Stimulated activated CD8-positive, alpha-beta memory T cell treated with anti-CD3 and anti-CD28 coated beads, Interleukin-15, amount 100 ng/mL, for 24 hours (primary cell): ENCODE data around the gene PTPRCAP.
"Not testable (repeated sequence)": the region's sequence is repeated elsewhere in the genome, so short reads cannot be mapped to it uniquely, and the experiment has no call there.

Experiments
- DNase-seq: peaks from one replicate; pipeline ENCODE4 v3.0.0-alpha.2; 2020; ENCODE audit warnings: low read depth

Gene PTPRCAP

DNA sequence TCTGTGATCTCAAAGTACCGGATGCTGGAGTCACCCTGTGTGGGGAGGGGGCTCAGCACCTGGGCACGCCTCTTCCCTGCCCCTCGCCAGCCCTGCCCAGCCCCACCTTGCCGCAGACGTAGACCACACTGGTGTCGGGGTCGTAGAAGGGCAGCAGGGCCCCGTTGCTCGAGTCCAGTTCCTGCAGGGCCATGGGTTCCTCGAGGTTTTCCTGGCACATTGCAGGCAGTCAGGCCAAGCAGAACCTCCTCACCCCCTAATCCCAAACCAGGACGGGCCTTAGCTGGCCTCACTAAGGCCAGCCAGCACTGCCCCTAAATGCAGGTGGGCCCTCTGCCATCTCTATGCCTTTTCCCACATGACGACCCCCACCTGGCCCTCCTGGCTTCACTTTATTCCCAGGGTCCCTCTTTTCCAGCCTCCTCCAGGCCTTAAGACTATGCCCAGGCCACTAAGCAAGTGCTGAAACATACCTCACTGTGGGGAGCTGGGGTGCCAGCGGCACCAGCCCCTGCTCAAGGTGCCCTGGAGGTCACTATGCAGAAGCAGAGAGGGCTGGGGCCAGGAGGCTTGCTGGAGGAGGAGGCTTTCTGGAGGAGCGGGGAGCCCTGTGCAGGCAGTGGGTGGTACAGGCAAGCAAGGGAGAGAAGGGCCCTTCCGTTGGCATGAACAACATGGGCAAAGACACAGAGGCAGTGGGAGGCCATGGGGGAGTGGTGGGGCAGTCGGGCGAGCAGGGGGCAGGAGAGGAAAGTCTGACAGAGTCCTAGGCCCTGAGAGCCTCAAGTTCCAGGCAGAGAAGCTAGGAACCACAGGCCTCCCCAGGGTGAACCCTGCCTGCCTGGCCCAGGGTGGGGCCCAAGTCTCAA, 3.0 kb upstream of the PTPRCAP start:
- no peak for DNase-seq

DNA sequence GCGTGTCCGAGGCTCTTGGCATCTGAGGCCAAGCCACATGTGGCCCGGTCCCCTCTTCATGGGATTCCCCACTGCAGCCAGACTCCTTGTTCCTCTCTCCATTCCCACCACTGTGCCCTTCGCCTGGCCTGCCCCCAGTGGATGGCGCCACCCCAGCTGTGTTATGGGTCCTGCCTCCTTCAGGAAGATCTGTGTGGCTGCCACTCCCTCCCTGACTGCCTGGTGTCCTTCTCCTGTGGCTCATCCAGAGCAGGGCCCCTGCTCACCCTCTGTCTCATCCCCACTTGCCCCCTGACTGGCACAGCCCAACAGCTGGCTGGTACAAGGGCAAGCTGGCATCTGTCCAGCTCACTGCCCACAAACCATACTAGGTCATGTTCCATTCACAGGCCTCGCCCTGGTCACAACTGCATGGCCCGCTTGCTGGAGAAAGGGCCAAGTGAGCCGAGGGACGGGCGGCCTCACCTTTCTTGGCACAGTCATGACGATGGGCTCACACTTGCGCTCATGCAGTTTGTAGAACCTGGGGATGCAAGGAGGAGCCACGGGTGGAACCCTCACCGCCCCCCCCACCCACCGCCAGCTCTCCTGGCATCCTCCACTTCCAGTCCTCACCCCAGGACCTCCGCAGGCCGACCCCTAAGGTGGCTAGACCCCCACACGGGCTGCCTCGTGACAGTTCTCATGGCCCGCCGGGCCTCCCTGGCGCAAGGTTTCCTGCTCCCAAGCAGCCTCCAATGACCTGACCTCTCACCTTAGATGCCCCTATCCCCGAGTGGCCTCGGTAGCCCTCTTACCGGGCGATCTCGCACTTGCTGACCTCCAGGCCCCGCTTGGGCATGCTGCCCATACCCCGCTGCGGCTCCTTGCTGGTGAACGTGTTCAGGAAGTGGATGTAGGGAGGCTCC, 2.1 kb upstream of the PTPRCAP start:
- no peak for DNase-seq

DNA sequence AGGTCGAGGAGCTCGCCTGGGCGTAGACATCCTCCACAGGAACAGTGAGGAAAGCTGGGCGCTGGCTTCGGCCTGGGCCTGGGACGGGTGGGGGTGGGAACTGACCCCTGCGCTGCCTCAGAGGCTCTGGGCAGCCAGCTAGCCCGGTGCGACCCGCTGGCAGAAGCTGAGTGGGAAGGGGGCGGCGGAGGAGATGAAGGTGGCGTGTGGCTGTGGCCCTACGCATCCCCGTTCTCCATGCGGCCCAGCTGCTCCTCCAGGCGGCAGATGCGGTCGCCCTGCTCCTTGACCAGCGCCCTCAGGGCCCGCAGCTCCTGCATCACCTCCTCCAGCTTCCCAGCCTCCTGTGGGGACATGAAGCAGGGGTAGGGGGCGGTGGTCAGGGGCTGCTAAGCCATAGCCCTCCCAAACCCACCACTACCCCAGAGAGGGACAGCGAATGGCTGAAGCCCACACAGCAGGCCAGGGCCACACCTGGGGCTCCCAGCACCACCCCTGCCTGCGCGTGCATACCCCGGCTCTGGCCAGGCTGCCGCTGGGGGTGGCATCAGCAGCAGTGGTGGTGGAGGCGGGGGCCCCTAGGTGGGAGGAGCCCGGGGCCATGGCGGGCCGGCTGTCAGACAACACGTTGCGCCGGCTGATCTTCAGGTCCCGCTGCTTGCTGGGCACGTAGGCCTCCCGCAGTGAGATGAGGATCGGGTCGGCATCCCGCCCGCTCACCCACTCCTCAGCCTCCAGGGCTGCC, 848 bp upstream of the PTPRCAP start:
- no peak for DNase-seq

DNA sequence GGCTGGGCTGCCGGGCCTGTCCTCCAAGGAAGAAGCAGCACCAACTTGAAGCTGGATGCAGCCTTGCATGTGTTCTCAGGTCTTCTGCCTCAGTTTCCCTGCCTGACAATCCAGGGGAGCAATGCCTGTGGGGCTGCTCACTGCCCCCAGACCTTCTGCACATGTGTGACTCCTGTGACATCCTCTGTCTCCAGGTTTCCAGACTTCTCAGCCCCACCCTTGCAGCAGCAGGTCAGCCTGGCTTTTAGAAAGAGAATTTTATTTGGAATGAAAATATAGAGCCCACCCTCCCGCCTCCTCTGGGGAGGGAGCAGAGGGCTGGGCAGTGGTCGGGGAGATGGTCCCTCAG, 301 bp upstream of the PTPRCAP start:
- DNase-seq: no peak

DNA sequence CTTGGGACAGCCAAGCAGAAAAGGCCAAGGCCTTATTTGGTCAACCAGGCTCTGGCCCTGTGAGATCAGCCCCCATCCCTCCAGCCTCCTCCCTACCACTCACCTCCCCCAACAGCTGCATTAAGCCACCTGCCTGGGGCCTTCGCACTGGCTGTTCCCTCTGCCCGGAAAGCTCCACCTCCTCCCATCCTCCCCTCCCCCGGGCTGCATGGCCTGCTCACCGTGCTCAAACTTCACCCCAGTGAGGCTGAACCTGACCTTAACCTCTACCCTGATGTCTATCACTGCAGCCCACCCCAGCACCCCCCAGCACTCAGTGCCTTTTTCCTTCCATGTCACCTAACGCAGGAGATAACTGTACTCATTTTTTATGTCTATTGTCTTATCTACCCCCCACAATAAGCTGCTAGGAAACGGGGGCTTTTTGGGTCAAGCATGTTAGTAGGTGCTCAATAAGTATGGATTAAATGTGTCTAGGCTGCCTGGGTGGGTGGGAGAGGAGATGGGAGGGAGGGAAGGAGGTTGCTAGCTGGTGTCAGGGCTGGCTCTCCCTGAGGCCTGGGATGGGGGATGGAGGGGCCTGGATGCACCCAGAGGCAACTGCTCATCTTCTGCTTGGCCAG, 912 bp downstream of the PTPRCAP start:
- no peak for DNase-seq

DNA sequence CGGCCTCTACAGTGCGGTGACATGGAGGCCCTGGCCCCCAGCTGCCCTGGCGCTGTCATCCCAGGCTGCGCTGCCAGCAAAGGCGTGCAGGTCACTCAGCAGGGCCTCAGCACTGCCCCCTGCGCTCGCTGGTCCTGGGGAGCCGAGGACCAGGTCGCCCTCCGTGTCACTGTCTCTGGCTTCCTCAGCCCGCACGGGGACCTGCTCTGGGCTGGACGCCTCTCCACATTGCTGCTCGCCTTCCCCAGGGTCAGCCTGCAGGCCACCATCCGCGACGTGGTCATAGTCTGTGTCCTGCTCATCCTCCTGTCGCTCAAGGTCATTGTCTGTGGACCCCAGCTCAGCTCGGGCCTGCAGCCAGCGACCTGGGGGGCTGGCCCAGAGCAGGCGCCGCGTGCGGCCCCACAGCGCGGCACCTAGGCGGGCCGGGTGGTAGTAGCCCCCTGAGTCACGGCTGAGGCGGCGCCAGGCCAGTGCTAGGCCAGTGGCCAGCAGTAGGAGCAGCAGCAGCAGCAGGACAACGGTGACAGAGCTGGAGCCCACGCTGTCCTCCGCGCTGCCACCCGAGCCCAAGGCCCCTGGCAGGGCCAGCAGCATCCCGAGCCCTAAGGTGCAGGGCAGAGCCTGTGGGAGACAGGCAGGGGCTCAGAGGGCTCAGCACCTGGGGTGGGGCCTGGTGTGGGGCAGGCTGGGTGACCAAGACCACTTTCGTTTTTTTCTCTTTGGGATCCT, 1.6 kb downstream of the PTPRCAP start:
- no peak for DNase-seq

DNA sequence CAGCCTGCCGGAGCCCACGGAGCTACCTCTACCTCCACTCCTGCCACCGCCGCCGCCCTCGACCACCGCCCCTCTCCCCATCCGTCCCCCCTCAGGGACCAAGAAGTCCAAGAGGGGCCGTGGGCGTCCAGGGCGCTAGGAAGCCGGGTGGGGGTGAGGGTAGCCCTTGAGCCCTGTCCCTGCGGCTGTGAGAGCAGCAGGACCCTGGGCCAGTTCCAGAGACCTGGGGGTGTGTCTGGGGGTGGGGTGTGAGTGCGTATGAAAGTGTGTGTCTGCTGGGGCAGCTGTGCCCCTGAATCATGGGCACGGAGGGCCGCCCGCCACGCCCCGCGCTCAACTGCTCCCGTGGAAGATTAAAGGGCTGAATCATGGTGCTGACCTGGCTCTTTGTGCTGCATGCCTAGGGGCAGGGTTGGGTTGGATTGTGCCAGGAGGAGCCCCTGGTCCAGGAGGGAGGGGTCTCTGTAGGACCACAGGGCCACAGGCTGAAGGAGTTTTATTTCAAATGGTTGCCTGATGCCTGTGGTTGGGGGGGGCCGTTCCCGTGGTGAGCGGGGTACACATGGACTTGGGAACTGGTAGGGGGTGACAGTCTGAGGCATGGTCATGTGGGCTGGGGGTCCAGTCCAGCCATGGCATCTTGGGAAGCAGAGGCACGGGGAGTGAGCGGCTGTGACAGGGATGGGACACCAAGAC, 2.3 kb downstream of the PTPRCAP start:
- DNase-seq: no peak

DNA sequence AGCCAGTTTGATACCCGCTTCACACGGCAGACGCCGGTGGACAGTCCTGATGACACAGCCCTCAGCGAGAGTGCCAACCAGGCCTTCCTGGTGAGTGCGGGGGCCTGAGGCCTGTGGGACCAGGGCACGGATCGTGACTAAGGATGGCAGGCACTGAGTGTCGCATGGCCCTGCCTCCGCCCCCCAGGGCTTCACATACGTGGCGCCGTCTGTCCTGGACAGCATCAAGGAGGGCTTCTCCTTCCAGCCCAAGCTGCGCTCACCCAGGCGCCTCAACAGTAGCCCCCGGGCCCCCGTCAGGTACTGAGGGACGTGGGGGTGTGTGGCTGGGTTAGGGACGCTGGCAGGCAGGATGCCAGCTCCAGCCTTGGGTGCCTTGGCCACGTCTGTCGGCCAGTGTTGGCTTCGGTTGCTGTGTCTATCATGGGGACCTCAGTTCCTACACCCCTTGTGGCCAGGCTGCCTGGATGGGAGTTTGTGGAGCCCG, 3.0 kb downstream of the PTPRCAP start:
- no peak for DNase-seq

DNA sequence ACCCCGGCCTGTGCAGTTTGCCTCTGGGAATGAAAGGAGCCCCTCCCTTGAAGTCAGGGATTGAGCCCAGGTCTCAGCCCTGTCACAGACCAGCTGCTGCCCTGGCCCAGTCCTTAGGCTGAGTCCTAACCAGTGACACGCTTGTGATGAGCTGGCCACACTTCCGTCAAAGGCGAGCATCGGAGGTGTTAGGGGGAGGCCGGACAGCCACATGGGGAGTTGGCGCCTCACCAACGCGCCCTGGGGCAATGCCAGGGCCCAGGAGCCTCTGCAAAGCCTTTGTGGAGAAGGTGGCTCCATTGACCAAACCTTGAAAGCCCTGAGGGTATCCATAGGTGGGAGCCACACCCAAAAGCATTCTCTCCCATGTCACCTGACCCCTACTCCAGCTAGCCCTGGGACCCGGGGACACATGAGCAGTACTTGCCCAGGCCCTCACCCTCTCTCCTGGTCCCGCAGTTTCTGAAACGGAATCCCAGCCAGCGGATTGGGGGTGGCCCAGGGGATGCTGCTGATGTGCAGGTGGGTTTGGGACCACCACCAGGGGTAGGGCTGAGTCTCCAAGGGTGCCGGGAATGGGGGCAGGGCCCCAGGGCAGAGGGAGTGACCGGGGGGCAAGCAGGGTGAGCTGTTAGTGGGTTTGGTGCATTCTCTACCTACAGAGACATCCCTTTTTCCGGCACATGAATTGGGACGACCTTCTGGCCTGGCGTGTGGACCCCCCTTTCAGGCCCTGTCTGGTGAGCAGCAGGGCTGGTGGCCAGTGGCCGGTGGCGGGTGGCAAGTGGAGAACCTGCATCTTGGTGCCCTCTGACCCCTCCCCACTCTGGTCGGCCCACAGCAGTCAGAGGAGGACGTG, 3.7 kb downstream of the PTPRCAP start:
- no peak for DNase-seq

DNA sequence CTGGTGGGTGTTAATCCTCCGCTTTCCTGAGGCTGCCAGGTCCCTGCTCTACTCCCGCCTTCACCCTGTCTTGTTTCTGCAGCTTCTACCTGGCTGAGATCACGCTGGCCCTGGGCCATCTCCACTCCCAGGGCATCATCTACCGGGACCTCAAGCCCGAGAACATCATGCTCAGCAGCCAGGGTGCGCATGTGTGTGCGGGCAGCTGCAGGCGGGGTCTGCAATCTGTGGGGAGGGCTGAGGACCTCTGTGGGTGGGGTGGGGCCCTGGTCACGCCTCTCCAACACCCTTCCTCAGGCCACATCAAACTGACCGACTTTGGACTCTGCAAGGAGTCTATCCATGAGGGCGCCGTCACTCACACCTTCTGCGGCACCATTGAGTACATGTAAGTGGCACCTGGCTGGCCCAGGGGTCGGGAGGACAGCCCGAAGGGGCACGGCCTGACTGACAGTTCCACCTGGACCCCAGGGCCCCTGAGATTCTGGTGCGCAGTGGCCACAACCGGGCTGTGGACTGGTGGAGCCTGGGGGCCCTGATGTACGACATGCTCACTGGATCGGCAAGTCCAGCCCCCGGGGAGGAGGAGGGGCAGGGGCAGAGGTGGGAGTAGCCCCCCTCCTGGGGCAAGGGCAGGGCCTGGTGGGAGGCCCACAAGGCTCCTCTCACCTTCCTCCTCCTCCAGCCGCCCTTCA, 4.7 kb downstream of the PTPRCAP start:
- no peak for DNase-seq

DNA sequence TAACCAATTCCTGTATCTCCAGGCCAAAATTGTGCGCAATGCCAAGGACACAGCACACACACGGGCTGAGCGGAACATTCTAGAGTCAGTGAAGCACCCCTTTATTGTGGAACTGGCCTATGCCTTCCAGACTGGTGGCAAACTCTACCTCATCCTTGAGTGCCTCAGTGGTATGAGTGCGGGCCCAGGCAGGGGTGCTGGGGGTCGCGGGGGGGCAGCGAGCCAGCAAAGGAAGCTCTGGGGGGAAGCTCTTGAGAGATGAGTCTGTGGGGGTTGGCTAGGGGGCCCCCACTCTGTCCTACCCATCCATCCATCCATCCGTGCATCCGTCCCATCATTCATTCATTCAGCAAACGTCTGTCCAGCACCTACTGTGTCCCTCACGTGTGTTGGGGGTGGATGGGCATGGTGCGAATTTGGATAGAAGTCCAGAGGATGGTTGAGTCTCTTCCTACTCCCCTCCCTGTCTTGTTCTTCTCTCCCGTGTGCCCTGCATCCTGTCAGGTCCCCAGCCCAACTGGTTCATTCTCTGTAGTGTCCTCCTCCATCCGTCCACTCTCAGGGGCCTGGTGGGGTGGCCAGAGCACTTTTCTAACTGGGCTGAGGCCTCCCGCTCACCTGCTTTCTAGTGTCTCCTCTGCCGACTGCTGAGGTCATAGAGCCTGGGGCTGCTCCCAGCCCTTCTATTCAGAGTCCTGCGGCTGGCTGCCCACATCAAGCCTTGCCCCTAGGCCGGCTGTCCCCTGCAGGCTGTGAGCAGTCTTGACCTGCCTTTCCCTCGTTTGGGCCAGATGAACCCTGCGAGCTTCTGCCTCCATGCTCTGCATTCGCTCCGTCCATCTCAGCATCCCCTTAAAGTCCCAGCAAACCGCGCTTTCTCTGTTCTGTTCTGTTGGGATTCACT, 5.9 kb downstream of the PTPRCAP start:
- no peak for DNase-seq

DNA sequence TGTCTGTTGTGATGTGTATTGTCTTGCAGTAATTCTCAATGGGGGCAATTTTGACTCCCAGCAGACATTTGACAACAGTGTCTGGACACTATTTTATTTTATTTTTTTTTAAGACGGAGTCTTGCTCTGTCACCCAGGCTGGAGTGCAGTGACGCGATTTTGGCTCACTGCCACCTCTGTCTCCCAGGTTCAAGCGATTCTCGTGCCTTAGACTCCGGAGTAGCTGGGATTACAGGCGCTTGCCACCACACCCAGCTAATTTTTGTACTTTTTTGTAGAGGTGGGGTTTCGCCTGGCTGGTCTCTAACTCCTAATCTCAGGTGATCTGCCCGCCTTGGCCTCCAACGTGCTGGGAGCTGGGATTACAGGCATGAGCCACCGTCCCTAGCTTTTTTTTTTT, 7.8 kb downstream of the PTPRCAP start:
- DNase-seq: no peak

DNA sequence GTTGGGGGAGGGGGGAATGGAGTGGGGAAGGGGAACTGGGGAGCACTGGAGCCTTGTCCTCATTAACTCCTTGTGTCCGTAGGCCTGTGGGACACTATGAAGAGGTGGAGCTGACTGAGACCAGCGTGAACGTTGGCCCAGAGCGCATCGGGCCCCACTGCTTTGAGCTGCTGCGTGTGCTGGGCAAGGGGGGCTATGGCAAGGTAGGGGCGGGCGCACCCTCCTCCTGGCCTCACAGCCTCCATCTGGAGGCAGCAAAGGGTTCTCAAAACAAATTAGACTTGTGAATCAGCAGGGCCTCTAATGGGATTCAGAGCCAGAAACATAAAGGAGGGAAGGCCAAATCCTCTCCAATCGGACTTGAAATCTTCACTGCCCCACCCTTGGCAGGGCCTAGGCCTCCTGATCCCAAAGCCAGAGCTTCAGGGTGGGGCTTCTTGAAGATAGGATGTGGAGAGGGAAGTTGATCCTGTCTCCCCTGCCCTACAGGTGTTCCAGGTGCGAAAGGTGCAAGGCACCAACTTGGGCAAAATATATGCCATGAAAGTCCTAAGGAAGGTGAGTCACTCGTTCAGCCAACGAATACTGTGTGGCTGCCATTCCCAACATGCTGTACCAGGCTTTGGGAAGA, 8.3 kb downstream of the PTPRCAP start:
- no peak for DNase-seq

DNA sequence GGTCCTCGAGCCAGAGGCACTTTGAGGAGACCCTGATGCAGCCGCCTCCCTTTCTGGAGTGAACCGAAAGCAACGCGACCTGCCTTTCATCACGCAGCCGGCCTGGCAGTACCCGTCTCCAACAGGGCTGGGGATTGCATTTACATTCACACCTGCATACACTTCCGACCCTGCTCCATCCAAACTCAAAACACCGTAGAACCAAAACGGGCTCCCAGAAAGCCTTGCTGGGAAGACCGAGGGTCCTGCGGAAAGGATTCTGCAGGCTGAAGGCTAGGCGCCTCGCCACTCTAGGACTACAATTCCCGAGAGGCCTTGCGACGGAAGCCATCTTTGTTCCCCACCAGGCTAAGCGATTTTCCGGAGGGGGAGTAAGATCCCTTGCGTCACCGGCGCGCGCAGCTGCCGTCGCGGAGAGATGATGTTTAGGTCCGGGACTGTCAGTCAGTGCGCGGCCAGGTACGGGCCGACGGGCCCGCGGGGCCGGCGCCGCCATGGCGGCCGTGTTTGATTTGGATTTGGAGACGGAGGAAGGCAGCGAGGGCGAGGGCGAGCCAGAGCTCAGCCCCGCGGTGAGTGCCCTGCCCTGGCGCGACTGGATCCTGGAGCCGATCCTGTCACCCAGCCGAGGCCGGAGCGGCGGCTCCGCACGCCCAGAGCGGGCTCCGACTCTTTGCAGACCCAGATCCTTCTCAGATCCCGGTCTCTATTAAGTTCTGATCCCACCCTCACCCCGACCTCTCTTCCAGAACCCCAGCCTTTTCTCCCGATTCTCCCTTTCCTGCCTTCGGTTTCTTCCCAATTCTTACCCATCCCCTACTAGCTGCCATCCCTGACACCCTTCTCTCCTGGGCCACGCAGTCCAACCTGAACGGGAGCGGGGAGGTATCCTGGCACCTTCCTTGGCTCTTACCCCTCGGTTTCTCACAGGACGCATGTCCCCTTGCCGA, 9.2 kb downstream of the PTPRCAP start, which contains the start of gene RPS6KB2:
RPS6KB2 (plus strand) TSS at position 443 of the 950 bp plus-strand sequence; CDS start at position 495, 52 bp downstream.
- peak; percentile 98 for DNase-seq

DNA sequence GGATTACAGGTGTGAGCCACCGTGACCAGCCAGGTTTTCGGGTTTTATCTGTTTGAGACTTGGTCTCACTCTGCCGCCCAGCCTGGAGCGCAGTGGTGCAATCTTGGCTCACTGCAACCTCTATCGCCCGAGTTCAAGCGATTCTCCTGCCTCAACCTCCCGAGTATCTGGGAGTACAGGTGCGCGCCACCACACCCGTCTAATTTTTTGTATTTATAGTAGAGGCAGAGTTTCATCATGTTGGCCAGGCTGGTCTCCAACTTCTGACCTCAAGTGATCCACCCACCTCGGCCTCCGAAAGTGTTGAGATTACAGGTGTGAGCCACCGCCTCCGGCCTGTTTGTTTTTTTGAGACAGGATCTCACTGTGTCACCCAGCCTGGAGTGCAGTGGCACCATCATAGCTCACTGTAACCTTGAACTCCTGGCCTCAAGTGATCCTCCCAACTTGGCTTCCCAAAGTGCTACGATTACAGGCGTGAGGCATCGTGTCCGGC, 10.1 kb downstream of the PTPRCAP start:
- not testable (repeated sequence) for DNase-seq
